Hepatocyte (in vitro differentiated cells): ENCODE measurements around the gene HDAC8. TPM values are rescaled to one million over a fixed set of nuclear protein-coding genes. Genes with fewer than 3 reads are reported as not detected.

ENCODE experiments used
- DNase-seq: peaks from one replicate; pipeline ENCODE4 v3.0.0-alpha.2; 2016; ENCODE audit warnings: low spot score
- H2AFZ ChIP-seq: fragments of 200-600 bp; sonication (generic); 2 replicates; pipeline ENCODE4 v1.6.0; 2016; ENCODE audit warnings: antibody characterized with exemption, mild to moderate bottlenecking
- H3K27ac ChIP-seq: fragments of 200-600 bp; sonication (generic); 2 replicates; pipeline ENCODE4 v1.5.1; 2016; ENCODE audit warnings: mild to moderate bottlenecking
- H3K27me3 ChIP-seq: fragments of 200-600 bp; sonication (generic); 2 replicates; pipeline ENCODE4 v1.6.1; 2016
- H3K36me3 ChIP-seq: fragments of 200-600 bp; sonication (generic); replicated peaks from 2 replicates; pipeline ENCODE4 v1.5.1; 2016; ENCODE audit warnings: low read depth; ENCODE audit not compliant: insufficient read depth
- H3K4me1 ChIP-seq: fragments of 200-600 bp; sonication (generic); 2 replicates; pipeline ENCODE4 v1.5.1; 2016; ENCODE audit warnings: mild to moderate bottlenecking, moderate library complexity; ENCODE audit not compliant: insufficient read depth
- H3K4me2 ChIP-seq: fragments of 200-600 bp; sonication (generic); 2 replicates; pipeline ENCODE4 v1.6.0; 2016
- H3K4me3 ChIP-seq: fragments of 200-600 bp; sonication (generic); 2 replicates; pipeline ENCODE4 v1.5.1; 2016; ENCODE audit warnings: mild to moderate bottlenecking
- H3K79me2 ChIP-seq: fragments of 200-600 bp; sonication (generic); 2 replicates; pipeline ENCODE4 v1.6.0; 2017; ENCODE audit warnings: mild to moderate bottlenecking
- H3K9me2 ChIP-seq: fragments of 200-600 bp; sonication (generic); replicated peaks from 2 replicates; pipeline ENCODE4 v1.6.0; 2017; ENCODE audit warnings: mild to moderate bottlenecking; ENCODE audit not compliant: insufficient read depth
- H3K9me3 ChIP-seq: fragments of 200-600 bp; sonication (generic); 2 replicates; pipeline ENCODE4 v1.5.1; 2016; ENCODE audit warnings: low read depth, mild to moderate bottlenecking
- H4K20me1 ChIP-seq: fragments of 200-600 bp; sonication (generic); 2 replicates; pipeline ENCODE4 v1.6.0; 2016; ENCODE audit warnings: mild to moderate bottlenecking; ENCODE audit not compliant: insufficient read depth, poor library complexity, severe bottlenecking
- CTCF ChIP-seq: fragments of 200-600 bp; sonication (generic); IDR thresholded peaks from 2 replicates; pipeline ENCODE4 v1.5.1; 2016; ENCODE audit warnings: antibody characterized with exemption, mild to moderate bottlenecking; ENCODE audit not compliant: poor library complexity
- EZH2 ChIP-seq: fragments of 200-600 bp; sonication (generic); IDR thresholded peaks from 2 replicates; pipeline ENCODE4 v1.6.1; 2016; ENCODE audit warnings: antibody characterized with exemption, mild to moderate bottlenecking, borderline replicate concordance
- EZH2phosphoT487 ChIP-seq: fragments of 200-600 bp; sonication (generic); IDR thresholded peaks from one replicate; pipeline ENCODE4 v1.6.1; 2018; ENCODE audit warnings: antibody characterized with exemption, mild to moderate bottlenecking, low read depth, moderate library complexity; ENCODE audit not compliant: unreplicated experiment, severe bottlenecking
- WGBS: methylation state at CpG from one replicate; pipeline ENCODE4 v1.1.6; 2016; ENCODE audit warnings: low lambda C conversion rate; ENCODE audit errors: missing lambda C conversion rate; 5-methylcytosine and 5-hydroxymethylcytosine counted together
- polyA plus RNA-seq: library from polyadenylated mRNA; unstranded; fragments of >200 nt; fragmentation: Nextera tagmentation; extraction: Ambion mirVana; gene quantifications from 2 replicates; pipeline ENCODE4 v1.2.1, GENCODE V29; 2016
- total RNA-seq: library from RNA; depleted of rRNA; stranded (reverse); fragments of >200 nt; gene quantifications from 2 replicates; pipeline ENCODE4 v1.2.3, GENCODE V29; 2014

Gene HDAC8
- total and polyA plus RNA-seq, 2 experiments from 2014 or later, result 29.4 to 29.5 TPM

- H3K4me1 ChIP-seq, result no peaks in the 10 kb centered on the region
- no peaks in the 10 kb centered on the region for H3K36me3 ChIP-seq
- 75% methylated on average over 3 of the region's 3 CpGs for WGBS
- no peaks in the 10 kb centered on the region for H3K9me3 ChIP-seq
- TF ChIP-seq EZH2 (no peak), CTCF (no peak), EZH2phosphoT487 (no peak)
- H4K20me1 ChIP-seq, result no peaks in the 10 kb centered on the region
- H3K4me3 ChIP-seq, result no peak overlapping the region
- H3K27me3 ChIP-seq, result no peaks in the 10 kb centered on the region
- no peak overlapping the region for H2AFZ ChIP-seq
- no peak for DNase-seq
- no peaks in the 10 kb centered on the region for H3K9me2 ChIP-seq
- H3K27ac ChIP-seq, result no peak overlapping the region
- H3K4me2 ChIP-seq, result no peak overlapping the region
- no peaks in the 10 kb centered on the region for H3K79me2 ChIP-seq
Measured at GRCh38 chrX:72470532-72471223, 102.0 kb downstream of the HDAC8 start.

GRCh38 chrX:72470117-72470516 is 102.5 kb downstream of the HDAC8 start:
- H3K4me2 ChIP-seq, result no peak overlapping the region
- WGBS, result 83% methylated on average over 1 of the region's 1 CpG
- DNase-seq, result no peak
- no peaks in the 10 kb centered on the region for H3K27me3 ChIP-seq
- H4K20me1 ChIP-seq, result no peaks in the 10 kb centered on the region
- no peaks in the 10 kb centered on the region for H3K9me2 ChIP-seq
- no peak overlapping the region for H3K4me3 ChIP-seq
- H3K4me1 ChIP-seq, result no peaks in the 10 kb centered on the region
- no peak overlapping the region for H3K27ac ChIP-seq
- TF ChIP-seq CTCF (no peak), EZH2 (no peak), EZH2phosphoT487 (no peak)
- H2AFZ ChIP-seq, result no peak overlapping the region
- H3K9me3 ChIP-seq, result no peaks in the 10 kb centered on the region
- H3K36me3 ChIP-seq, result no peaks in the 10 kb centered on the region
- H3K79me2 ChIP-seq, result no peaks in the 10 kb centered on the region

DNA sequence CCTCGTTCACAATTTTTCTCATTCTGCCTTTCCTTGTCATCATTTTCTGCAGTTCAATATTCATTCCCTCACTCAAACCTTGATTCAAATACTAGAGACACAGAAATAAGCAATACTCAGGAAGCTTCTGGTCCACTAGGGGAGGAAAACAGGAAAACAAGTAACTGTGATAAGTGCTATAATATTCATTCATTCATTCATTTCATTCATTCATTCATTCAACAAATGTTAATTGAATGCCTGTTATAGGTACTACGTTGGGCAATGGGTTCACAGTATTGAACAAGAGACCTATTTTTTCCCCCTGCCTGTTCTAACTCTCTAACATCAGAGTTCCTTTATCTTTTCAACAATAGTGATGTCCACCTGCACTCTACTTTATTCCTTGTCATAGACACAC is 104.0 kb downstream of the HDAC8 start:
- TF ChIP-seq EZH2 (no peak), EZH2phosphoT487 (no peak), CTCF (no peak)
- H3K36me3 ChIP-seq, result no peaks in the 10 kb centered on the region
- H3K79me2 ChIP-seq, result no peaks in the 10 kb centered on the region
- no peaks in the 10 kb centered on the region for H3K27me3 ChIP-seq
- H2AFZ ChIP-seq, result no peak overlapping the region
- H3K9me3 ChIP-seq, result no peaks in the 10 kb centered on the region
- H3K4me1 ChIP-seq, result no peaks in the 10 kb centered on the region
- WGBS, result 64% methylated on average over 2 of the region's 2 CpGs
- no peak overlapping the region for H3K4me3 ChIP-seq
- no peaks in the 10 kb centered on the region for H3K9me2 ChIP-seq
- H4K20me1 ChIP-seq, result no peaks in the 10 kb centered on the region
- H3K27ac ChIP-seq, result no peak overlapping the region
- H3K4me2 ChIP-seq, result no peak overlapping the region
- DNase-seq, result no peak

DNA sequence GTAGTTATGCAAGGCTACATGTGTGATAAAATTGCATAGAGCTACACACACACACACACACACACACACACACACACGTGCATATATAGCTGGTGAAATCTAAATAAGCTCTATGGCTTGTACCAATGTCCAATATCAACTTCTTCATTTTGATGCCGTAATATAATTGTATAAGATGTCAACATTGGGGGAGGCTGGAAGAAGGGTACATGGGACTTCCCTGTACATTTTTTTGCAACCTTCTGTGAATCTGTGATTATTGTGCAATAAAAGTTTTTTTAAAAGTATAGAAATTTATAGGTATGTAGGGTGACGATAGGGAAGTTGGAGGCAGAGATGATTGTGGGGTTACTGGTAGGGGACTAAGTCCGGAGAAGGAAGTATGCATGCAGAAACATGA is 105.5 kb downstream of the HDAC8 start:
- no peaks in the 10 kb centered on the region for H3K79me2 ChIP-seq
- no peak overlapping the region for H3K27ac ChIP-seq
- TF ChIP-seq EZH2, result no peak
- TF ChIP-seq CTCF, result no peak
- TF ChIP-seq EZH2phosphoT487, result no peak
- no peaks in the 10 kb centered on the region for H3K36me3 ChIP-seq
- no peaks in the 10 kb centered on the region for H3K4me1 ChIP-seq
- whole genome bisulfite sequencing, result 78% methylated on average over 4 of the region's 4 CpGs
- H2AFZ ChIP-seq, result no peak overlapping the region
- DNase-seq, result no peak
- no peak overlapping the region for H3K4me2 ChIP-seq
- H3K4me3 ChIP-seq, result no peak overlapping the region
- H3K9me3 ChIP-seq, result no peaks in the 10 kb centered on the region
- no peaks in the 10 kb centered on the region for H3K9me2 ChIP-seq
- no peaks in the 10 kb centered on the region for H4K20me1 ChIP-seq
- no peaks in the 10 kb centered on the region for H3K27me3 ChIP-seq
